K562 (cell line): ENCODE data around the gene SLC2A4. TPM values are rescaled to one million over a fixed set of nuclear protein-coding genes. Genes with fewer than 3 reads are reported as not detected.
A peak's percentile ranks its signal among the peaks of the same experiment; 100 is the strongest.

Experiments used
- ZFX ChIP-seq: sonication (generic); formaldehyde crosslinking; IDR thresholded peaks from 2 replicates; pipeline ENCODE4 v1.8.0; 2022; ENCODE audit warnings: mild to moderate bottlenecking, missing genetic modification reagents, moderate library complexity
- polyA plus RNA-seq, 8 experiments: library from polyadenylated mRNA; depleted of rRNA in 4 of 8; stranded (reverse) in 5 of 8; unstranded in 3 of 8; fragments of >200 nt; fragmentation: Nextera tagmentation in 2 of 8; fragmentation: Illumina TruSeq in 1 of 8; extraction: Ambion mirVana in 2 of 8; extraction: Trizol in 1 of 8; gene quantifications; 2 replicates each; pipeline versions ENCODE4 v1.2.1 to v1.2.3, GENCODE V29; 2011 to 2014; ENCODE audit warnings: inconsistent platforms in 1 of 8, missing spikeins in 1 of 8
- total RNA-seq, 7 experiments: library from RNA; depleted of rRNA in 6 of 7; stranded (reverse); fragments of >200 nt in 6 of 7; fragmentation: Illumina TruSeq in 2 of 7; extraction: Trizol in 2 of 7; gene quantifications; 2 replicates each; pipeline versions ENCODE4 v1.2.1 to v1.2.3, GENCODE V29; 2011 to 2021; ENCODE audit warnings: low replicate concordance in 1 of 7
- TF ChIP-seq, protein P1 (sequence below), 2 experiments: fragments of 450-650 bp; formaldehyde crosslinking in 1 of 2; IDR thresholded peaks; 2 replicates each; pipeline versions ENCODE4 v1.4.0 to v1.6.1; 2014 to 2020; ENCODE audit warnings: mild to moderate bottlenecking in 2 of 2, borderline replicate concordance in 1 of 2, low read depth in 1 of 2

The SLC2A4 gene
- total and polyA plus RNA-seq, 9 of the 15 experiments (the other 6 are each of a cell fraction or from before 2014, with no cell fraction given): 0.74 to 3.5 (median 1.6) TPM

DNA sequence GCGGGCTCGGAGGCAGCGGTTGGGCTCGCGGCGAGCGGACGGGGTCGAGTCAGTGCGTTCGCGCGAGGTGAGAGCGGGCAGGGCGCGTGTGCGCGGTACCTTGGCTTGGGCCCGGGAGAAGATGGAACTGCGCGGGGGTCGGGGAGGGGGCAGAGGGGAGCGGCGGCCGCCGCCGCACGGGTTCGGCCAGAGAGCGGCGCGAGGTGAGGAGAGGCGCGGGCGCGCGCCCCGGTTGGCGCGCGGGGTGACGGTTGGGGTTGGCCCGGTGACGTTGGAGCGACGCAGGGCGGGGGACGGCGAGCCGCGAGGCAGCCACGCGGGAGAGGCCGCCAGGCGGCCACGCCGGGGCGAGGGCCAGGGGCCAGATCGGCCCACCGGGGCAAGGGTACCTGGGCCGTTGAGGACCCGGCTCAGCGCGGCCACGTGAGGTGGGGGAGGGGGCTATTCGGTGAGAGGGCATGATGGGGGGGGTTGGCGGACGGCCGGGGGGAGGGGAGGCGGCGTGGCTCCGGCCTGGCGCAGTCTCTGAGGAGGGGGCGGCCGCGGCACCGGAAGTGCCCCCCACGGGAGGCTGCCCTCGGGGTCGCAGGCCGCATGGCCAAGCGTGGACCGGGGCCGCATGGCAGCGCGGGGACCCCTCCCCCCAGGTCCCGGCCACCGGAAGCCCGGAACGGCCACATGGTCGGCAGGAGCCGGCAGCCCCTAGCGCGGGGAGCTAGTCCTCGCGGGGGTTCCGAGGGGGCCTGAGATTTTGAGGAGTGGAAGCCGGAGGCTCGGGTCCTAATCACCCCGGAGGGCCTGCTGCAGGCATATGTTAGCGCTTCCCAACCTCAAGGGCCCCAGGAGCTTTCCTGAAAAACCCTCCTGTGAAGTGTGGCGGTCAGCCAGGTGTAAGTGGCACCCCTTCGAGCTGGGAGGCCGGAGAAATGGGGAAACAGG lies 26.4 kb downstream of the SLC2A4 start (continued):
- TF ChIP-seq, protein P1, sequence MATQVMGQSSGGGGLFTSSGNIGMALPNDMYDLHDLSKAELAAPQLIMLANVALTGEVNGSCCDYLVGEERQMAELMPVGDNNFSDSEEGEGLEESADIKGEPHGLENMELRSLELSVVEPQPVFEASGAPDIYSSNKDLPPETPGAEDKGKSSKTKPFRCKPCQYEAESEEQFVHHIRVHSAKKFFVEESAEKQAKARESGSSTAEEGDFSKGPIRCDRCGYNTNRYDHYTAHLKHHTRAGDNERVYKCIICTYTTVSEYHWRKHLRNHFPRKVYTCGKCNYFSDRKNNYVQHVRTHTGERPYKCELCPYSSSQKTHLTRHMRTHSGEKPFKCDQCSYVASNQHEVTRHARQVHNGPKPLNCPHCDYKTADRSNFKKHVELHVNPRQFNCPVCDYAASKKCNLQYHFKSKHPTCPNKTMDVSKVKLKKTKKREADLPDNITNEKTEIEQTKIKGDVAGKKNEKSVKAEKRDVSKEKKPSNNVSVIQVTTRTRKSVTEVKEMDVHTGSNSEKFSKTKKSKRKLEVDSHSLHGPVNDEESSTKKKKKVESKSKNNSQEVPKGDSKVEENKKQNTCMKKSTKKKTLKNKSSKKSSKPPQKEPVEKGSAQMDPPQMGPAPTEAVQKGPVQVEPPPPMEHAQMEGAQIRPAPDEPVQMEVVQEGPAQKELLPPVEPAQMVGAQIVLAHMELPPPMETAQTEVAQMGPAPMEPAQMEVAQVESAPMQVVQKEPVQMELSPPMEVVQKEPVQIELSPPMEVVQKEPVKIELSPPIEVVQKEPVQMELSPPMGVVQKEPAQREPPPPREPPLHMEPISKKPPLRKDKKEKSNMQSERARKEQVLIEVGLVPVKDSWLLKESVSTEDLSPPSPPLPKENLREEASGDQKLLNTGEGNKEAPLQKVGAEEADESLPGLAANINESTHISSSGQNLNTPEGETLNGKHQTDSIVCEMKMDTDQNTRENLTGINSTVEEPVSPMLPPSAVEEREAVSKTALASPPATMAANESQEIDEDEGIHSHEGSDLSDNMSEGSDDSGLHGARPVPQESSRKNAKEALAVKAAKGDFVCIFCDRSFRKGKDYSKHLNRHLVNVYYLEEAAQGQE (IDR thresholded peaks at IDR 0.05; ENCODE audit: borderline replicate concordance): no peak
- TF ChIP-seq, protein P1 (CRISPR knock-in tag; IDR thresholded peaks at IDR 0.05; ENCODE audit: low read depth): no peak
- peak; percentile 40; the same call in 1 of the 2 replicates for TF ChIP-seq ZFX (CRISPR knock-in tag)
